CD4-positive, alpha-beta T cell (primary cell): ENCODE data around the gene SCAF4. TPM values are rescaled to one million over a fixed set of nuclear protein-coding genes. Genes with fewer than 3 reads are reported as not detected.
A peak's percentile ranks its signal among the peaks of the same experiment; 100 is the strongest.

Source experiments
- ATAC-seq: fragments of 200-7000 bp; cut with Tn5 transposase; one replicate; pipeline ENCODE4 v1.10.0; 2022; ENCODE audit warnings: mild to moderate bottlenecking; ENCODE audit not compliant: poor library complexity
- CTCF ChIA-PET: fragments of 350-600 bp; sonication (Branson Sonifier 250); formaldehyde crosslinking; loops from one replicate; lab custom pipeline; 2021; ENCODE audit warnings: antibody characterized with exemption, inconsistent platforms; lab: Charles Lee
- POLR2A ChIA-PET: fragments of 350-600 bp; sonication (Branson Sonifier 250); formaldehyde crosslinking; loops from one replicate; lab custom pipeline; 2021; ENCODE audit warnings: antibody characterized with exemption, inconsistent platforms; lab: Charles Lee
- DNase-seq, 14 experiments: peaks; one replicate each; pipeline ENCODE4 v3.0.0-alpha.2; 2013 to 2020; ENCODE audit warnings: mixed read lengths in 2 of 14
- H3K27ac ChIP-seq, 2 donors: one replicate each; pipeline versions ENCODE4 v1.5.1 to v1.7.0; 2013; ENCODE audit warnings: low read length in 2 of 2, low read depth in 1 of 2, mild to moderate bottlenecking in 1 of 2
- H3K27me3 ChIP-seq, 2 experiments: 1 replicate in 1 of 2; 2 replicates in 1 of 2; pipeline versions ENCODE4 v1.6.1 to v1.7.0; 2013; ENCODE audit warnings: low read length in 2 of 2, control low read depth in 1 of 2, mild to moderate bottlenecking in 1 of 2, moderate library complexity in 1 of 2; ENCODE audit not compliant: insufficient read depth in 2 of 2, control insufficient read depth in 1 of 2
- H3K36me3 ChIP-seq: one replicate; pipeline ENCODE4 v1.6.1; 2013; ENCODE audit warnings: low read length, control low read depth; ENCODE audit not compliant: insufficient read depth
- H3K4me1 ChIP-seq: one replicate; pipeline ENCODE4 v1.6.1; 2013; ENCODE audit warnings: low read length, control low read depth; ENCODE audit not compliant: insufficient read depth
- H3K4me3 ChIP-seq: one replicate; pipeline ENCODE4 v1.5.1; 2013; ENCODE audit warnings: mild to moderate bottlenecking, low read length, moderate library complexity
- H3K9me3 ChIP-seq, 2 experiments: 1 replicate in 1 of 2; 2 replicates in 1 of 2; pipeline versions ENCODE4 v1.6.1 to v1.7.0; 2013; ENCODE audit warnings: low read length in 2 of 2, mild to moderate bottlenecking in 2 of 2, control low read depth in 1 of 2, moderate library complexity in 1 of 2; ENCODE audit not compliant: control insufficient read depth in 1 of 2, insufficient read depth in 1 of 2
- H3K27ac Mint-ChIP-seq: one replicate; pipeline ENCODE4 v1.8.0; 2020; ENCODE audit warnings: mixed read lengths
- H3K27me3 Mint-ChIP-seq: one replicate; pipeline ENCODE4 v1.8.0; 2021; ENCODE audit warnings: mixed read lengths
- H3K36me3 Mint-ChIP-seq: one replicate; pipeline ENCODE4 v1.8.0; 2021; ENCODE audit warnings: low read depth, mixed read lengths
- H3K4me1 Mint-ChIP-seq: one replicate; pipeline ENCODE4 v1.8.0; 2021; ENCODE audit warnings: low read depth, mixed read lengths
- H3K4me3 Mint-ChIP-seq: one replicate; pipeline ENCODE4 v1.8.0; 2020; ENCODE audit warnings: mild to moderate bottlenecking, mixed read lengths
- H3K9me3 Mint-ChIP-seq: one replicate; pipeline ENCODE4 v1.8.0; 2020; ENCODE audit warnings: mixed read lengths
- CTCF ChIP-seq: fragments of 200-600 bp; IDR thresholded peaks from one replicate; pipeline ENCODE4 v1.8.0; 2022; ENCODE audit warnings: antibody characterized with exemption, mild to moderate bottlenecking
- intact Hi-C, 2 experiments: fragments of 100-400 bp; cut with DNase I in 1 of 2; cut with micrococcal nuclease in 1 of 2; formaldehyde crosslinking; loops; one replicate each; pipeline versions ENCODE4 v1.15.1 to v1.9.0; 2023 to 2025; cut with DNase I, micrococcal nuclease
- total RNA-seq, 174 experiments: library from RNA in 2 of 174; stranded (reverse) in 2 of 174; gene quantifications; one replicate each; pipeline ENCODE4 v1.2.3 and lab custom pipeline; 2021 to 2026

SCAF4 gene
- total RNA-seq, 2 experiments from 2014 or later, result 56.1 to 57.8 TPM

DNA sequence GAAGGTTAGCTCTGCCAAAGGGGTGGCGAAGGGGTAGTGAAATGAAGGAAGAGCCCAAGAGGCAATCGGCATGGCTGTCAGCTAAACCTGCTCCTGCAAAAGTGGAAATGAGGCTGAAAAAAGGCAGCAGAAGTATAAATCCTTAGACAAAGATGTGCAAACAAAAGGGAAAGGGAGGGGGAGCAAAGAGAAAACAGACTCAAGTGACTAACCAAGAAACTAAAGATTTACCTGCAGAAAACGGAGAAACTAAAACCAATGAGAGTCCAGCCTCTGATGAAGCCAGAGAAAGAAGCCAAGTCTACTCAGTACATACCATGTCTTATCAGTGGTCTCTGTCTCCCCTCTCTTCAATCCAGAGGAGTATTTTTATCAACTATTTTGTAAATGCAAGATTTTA lies 25.4 kb downstream of the SCAF4 start:
- peaks cover 62% of the 10 kb centered on the region for H3K4me1 Mint-ChIP-seq
- no peaks in the 10 kb centered on the region for H3K9me3 ChIP-seq
- intact Hi-C loops, result no loop called here
- TF ChIP-seq CTCF, result no peak
- peaks cover 38% of the 10 kb centered on the region for H3K36me3 Mint-ChIP-seq
- CTCF ChIA-PET, result no interaction called here
- H3K27ac Mint-ChIP-seq, result peak overlapping the region; percentile 50
- POLR2A ChIA-PET, result no interaction called here
- DNase-seq, result no peak
- H3K4me3 Mint-ChIP-seq, result no peak overlapping the region
- H3K36me3 ChIP-seq, result peaks cover 30% of the 10 kb centered on the region
- H3K4me1 ChIP-seq, result peaks cover 7% of the 10 kb centered on the region
- no peak overlapping the region for H3K4me3 ChIP-seq
- no peaks in the 10 kb centered on the region for H3K9me3 Mint-ChIP-seq
- no peak for ATAC-seq
- H3K27ac ChIP-seq, result no peak overlapping the region
- H3K27me3 Mint-ChIP-seq, result no peaks in the 10 kb centered on the region
- H3K27me3 ChIP-seq, result no peaks in the 10 kb centered on the region

DNA sequence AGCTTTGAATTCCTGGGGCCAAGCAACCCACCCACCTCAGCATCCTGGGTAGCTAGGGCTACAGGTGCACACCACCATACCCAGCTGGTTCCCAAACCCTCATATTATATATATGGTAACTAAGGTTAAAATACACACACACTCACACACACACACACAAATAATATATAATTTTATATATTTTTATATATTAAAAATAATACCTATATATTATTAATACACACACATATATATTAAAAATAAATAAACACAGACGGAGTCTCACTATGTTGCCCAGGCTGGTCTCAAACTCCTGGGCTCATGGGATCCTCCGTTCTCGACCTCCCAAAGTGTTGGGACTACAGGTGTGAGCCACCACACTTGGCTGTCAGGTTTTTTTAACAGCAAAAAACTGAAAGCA lies 31.9 kb downstream of the SCAF4 start:
- CTCF ChIA-PET, result no interaction called here
- Histone ChIP-seq H3K4me3 (no peak overlapping the region), H3K27me3 (no peaks in the 10 kb centered on the region), H3K9me3 (no peaks in the 10 kb centered on the region), H3K36me3 (peaks cover 83% of the 10 kb centered on the region), H3K4me1 (no peaks in the 10 kb centered on the region), H3K27ac (no peak overlapping the region)
- Mint-ChIP-seq H3K4me3 (no peak overlapping the region), H3K36me3 (peaks cover 95% of the 10 kb centered on the region), H3K27ac (no peak overlapping the region), H3K27me3 (no peaks in the 10 kb centered on the region), H3K9me3 (no peaks in the 10 kb centered on the region), H3K4me1 (peaks cover 13% of the 10 kb centered on the region)
- no peak for ATAC-seq
- no peak for TF ChIP-seq CTCF
- intact Hi-C loops, result loop anchor here in 1 of 2 experiments (5.0 kb wide), 1 partner anchor 38 kb away; no protein-coding TSS in a partner anchor
- no peak for DNase-seq
- POLR2A ChIA-PET, result no interaction called here

DNA sequence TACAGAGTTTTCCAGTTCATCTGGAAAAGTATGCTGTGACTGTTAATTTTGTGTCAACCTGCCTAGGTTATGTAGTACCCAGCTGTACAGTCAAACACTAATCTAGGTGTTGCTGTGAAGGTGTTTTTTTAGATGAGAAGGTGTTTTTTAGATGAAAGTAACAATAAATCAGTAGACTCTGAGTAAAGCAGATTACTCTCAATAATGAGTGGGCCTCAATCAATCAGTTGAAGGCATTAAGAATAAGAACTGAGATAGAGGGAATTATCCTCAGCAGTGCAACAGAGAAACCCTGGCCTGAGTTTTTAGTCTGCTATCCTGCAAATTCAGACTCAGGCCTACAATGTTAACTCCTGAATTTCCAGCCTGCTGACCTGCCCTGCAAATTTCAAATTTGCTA lies 33.5 kb downstream of the SCAF4 start:
- Histone ChIP-seq H3K27ac (no peak overlapping the region), H3K36me3 (peaks cover 92% of the 10 kb centered on the region), H3K4me1 (no peaks in the 10 kb centered on the region), H3K4me3 (no peak overlapping the region), H3K9me3 (no peaks in the 10 kb centered on the region), H3K27me3 (no peaks in the 10 kb centered on the region)
- no peak overlapping the region for H3K4me3 Mint-ChIP-seq
- no peak for TF ChIP-seq CTCF
- no peak for ATAC-seq
- H3K36me3 Mint-ChIP-seq, result peaks cover 98% of the 10 kb centered on the region
- ChIA-PET POLR2A (no interaction called here), CTCF (no interaction called here)
- H3K27ac Mint-ChIP-seq, result peak overlapping the region; percentile 2
- DNase-seq, result no peak
- no peaks in the 10 kb centered on the region for H3K9me3 Mint-ChIP-seq
- H3K27me3 Mint-ChIP-seq, result no peaks in the 10 kb centered on the region
- peaks cover 7% of the 10 kb centered on the region for H3K4me1 Mint-ChIP-seq
- intact Hi-C loops, result no loop called here
